ENCODE measurements around the gene DCAF4.
"Not testable (repeated sequence)": the region's sequence is repeated elsewhere in the genome, so short reads cannot be mapped to it uniquely, and the experiment has no call there.

Gene DCAF4

GRCh38 chr14:72975770-72976169 lies 49.5 kb downstream of the DCAF4 start:
- DNase-seq, result no peak

- no peak for DNase-seq
Measured at GRCh38 chr14:72978856-72979255, 52.6 kb downstream of the DCAF4 start.

- DNase-seq, result no peak
Measured at GRCh38 chr14:72980863-72981262, 54.6 kb downstream of the DCAF4 start.

GRCh38 chr14:72982146-72982708 lies 56.0 kb downstream of the DCAF4 start:
- no peak for DNase-seq

- no peak for DNase-seq
Measured at GRCh38 chr14:72986214-72986613, 60.0 kb downstream of the DCAF4 start.

- no peak for DNase-seq
Measured at GRCh38 chr14:72986857-72987256, 60.6 kb downstream of the DCAF4 start.

- no peak for DNase-seq
Measured at GRCh38 chr14:72990171-72990570, 63.9 kb downstream of the DCAF4 start.

GRCh38 chr14:72996916-72997315 lies 70.7 kb downstream of the DCAF4 start:
- DNase-seq, result no peak

- DNase-seq, result no peak
Measured at GRCh38 chr14:72998252-72998903, 72.1 kb downstream of the DCAF4 start.

- DNase-seq, result no peak
Measured at GRCh38 chr14:72999316-72999715, 73.1 kb downstream of the DCAF4 start.

- DNase-seq, result no peak
Measured at GRCh38 chr14:73000073-73000472, 73.8 kb downstream of the DCAF4 start.

GRCh38 chr14:73003681-73004080 lies 77.4 kb downstream of the DCAF4 start:
- no peak for DNase-seq

GRCh38 chr14:73004641-73005040 lies 78.4 kb downstream of the DCAF4 start:
- DNase-seq, result not testable (repeated sequence)

- DNase-seq, result no peak
Measured at GRCh38 chr14:73007835-73008234, 81.6 kb downstream of the DCAF4 start.

- DNase-seq, result no peak
Measured at GRCh38 chr14:73008501-73008900, 82.2 kb downstream of the DCAF4 start.

Data from CD4-positive, alpha-beta T cell treated with Interferon gamma for 1 hour (primary cell).